GM19351 (cell line): ENCODE results near the gene PRKN.

ENCODE experiments used
- ATAC-seq: cut with Tn5 transposase; IDR thresholded peaks from one replicate; pipeline ENCODE4 v1.9.1; 2021; ENCODE audit warnings: mild to moderate bottlenecking, moderate library complexity; ENCODE audit not compliant: unreplicated experiment

The PRKN gene

DNA sequence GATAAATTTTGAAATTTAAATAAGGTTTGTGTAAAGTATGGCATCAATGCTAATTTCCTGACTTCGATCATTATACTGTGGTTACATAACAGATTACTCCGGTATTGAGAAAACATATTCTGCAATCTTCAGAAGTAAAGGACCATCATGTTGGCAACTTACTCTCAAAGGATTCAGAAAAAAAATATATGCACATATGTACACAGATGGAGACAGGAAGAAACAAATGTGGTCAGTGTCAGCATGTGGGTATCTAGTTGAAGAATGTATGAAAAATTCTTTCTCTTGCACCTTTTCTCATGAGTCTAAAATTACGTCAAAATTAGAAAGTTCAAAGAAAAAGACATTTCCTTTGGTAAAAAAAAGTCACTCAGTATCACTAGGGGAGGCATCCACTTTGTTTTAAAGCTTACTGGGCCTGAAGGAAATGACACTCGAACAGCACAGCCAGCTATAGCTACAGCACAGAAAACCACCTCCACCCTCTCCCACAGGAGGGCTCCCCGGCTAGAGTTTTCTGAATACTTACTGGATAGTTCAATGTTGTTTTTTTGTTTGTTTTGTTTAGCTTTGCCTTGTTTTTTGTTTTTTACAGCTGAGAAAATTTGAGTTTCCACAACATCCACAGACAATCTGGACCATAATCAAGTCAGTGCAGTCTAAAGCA lies 1136.5 kb downstream of the PRKN start:
- no peak for ATAC-seq

DNA sequence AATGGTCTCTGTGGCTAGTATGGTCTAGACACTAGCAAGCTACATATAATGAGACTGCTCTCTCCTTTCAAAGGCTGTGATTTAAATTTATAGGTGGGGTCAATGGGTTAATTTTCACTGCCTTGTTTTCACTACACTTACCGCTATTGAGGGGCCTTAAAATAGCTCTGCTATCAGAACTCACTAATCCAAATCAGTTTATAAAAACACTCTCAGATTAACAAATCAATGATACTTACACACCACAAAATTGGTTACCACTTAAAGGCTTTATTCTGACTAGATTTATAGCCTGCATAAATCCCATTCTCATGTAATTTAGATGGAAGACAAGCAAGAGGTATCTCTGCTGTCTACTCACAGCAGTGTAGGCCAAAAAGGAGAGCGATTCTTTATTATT lies 1140.7 kb downstream of the PRKN start:
- no peak for ATAC-seq

DNA sequence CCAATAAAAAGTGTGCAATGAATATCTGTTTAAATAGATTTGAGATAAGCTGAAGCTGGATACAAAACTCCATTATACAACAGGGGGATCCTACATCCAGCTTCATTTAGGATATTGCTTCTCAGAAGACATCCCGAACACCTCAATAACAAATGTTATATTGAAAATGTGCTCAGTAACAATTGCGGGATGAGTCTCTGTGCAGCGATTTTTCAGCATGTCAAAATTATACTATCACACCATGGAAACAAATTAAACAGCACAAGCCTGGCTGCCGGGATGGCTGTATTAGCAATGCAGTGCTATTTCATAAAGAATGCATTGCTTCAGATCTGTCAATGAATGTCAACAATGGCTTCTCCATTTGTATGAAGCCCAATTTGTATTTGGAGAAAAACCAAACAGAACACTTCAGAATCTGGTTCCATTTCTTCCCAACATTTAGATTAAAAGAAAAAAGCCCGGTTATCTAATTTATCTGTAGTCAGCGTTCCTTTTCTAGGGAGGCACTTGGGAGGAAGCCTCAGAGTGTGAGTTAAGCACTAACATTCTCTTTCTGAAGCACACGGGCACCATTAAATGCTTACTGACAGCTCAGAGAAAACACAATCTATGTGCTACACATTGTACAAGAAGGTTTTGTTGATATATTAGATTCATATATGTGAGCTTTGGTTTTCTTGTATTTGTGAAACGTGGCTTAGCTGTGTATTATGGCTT lies 1142.8 kb downstream of the PRKN start:
- no peak for ATAC-seq

DNA sequence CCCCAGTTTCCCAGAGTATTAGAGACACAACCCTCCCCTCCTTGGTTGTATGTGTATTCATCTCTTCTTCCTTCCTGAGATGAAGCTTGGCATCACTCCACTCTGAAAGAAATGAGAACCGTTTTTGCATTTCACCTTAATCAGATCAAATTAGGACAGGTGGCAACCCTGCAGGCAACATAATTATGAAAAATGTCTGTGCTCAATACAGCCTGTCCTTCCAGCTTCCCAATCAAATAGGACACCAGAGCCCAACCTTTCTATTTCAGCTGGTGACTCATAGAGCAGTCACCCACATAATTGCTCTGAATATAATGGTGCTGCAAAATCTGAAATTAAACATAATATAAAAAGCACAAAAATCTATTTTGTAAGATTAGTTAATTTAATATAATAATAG lies 1143.5 kb downstream of the PRKN start:
- ATAC-seq, result no peak

DNA sequence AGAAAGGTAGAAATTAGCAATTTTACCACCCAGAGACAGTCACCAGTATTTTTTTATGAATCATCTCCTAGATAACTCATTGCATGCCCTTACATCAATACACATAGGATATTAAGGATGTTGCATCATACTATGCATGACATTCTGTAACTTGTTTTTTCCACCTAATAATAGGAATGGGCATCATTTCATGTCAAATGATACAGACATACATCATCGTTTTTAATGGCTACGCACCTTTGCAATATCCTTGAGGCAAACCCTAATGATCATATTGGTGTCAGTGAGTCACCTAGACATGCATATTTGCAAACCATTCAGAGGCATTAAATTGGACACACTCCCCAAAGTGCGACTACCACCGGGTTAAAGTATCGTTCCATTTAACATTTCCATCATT lies 1144.0 kb downstream of the PRKN start:
- ATAC-seq, result no peak

DNA sequence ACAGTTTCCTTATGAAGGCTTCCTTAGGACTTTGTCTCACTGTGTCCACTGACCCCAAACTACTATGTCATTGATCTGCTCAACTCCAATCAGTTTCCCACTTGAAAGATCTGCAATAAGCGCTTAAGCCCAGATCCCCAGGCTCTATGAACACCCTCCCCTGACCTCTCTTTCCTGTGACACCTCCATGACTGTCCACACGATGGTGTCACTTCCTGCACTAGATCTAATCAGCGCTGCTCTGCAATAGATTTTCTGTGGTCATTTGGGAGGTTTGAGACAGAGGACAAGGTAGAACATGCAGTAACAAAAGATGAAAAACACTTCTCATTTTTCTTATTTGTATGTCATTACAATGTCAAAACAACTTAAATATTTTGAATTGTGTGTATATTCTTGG lies 1149.1 kb downstream of the PRKN start:
- no peak for ATAC-seq

DNA sequence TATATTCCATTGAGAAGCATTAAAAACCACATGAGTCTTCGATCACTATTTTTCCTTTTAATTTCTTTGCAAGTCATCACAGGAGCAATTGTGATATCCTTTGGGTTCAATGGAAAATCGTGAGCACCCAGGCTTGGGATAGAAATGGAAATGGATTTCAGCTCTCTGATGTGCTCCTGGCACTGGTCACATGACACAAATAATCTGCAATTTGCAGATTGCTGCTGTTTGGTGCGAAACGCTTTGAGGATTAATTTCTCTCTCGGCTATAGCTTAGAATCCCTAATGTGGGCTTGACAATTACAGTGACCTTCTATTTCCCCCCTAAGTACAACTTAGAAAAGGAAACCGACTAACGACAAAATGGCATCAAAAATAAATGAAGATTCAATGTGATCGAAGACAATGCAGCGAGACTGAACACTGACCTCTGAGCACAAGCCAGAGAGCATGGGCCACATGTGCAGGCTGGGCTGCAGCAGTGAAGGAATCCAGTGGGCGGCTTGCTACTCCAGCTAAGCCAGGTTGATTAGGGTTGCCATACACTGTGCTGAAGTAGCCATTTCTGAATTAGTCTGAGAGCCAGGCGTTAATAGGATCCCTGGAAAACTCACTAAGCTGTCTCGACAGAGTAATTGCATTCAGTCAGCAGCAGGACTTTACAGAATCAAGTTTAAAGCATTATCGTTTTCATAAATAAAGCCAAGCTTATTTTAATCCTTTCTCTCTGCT lies 1151.9 kb downstream of the PRKN start:
- no peak for ATAC-seq

DNA sequence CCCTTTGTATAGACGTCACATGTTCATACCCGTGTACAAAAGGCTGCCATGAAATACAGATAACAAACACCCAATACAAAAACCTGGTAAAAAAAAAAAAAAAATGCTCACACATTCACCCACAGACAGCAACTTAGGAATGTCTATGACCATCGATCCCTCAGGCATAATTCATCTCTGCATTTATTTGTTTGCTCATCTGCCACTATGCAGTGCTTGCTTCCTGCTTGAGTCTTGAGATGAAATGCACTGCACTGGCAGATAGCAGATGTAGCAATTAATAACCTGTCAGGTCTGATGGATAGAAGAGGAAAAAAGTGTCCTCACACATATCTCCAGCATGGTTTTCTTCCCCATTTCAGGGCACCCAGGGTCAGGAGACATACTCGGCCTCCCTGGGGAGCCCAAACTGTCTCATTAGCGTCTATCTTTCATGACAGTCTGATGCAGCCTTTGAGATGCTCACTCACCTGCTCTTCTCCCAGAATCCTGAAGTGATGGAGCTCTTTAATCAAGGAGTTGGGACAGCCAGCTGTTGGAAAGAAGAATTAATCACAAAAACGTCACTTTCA lies 1158.6 kb downstream of the PRKN start:
- ATAC-seq, result no peak

DNA sequence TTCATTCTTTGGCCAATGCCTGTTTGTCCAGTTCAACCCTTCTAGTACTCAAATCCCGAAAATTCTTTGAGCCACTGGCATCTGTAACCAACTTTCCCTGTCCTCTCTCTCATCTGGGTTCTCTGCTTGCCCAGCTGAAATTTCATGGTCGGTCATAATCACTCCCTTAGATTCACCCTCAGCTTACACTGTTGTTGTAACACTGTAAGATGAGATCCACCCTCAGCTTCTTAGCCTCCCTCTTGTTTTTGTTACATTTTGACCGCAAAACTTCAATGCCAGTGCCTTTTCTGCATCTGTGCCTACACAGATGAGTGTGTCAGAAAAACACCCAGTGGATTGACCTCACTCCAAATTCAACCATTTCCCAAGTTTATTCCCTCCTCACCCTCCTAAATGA lies 1162.6 kb downstream of the PRKN start:
- ATAC-seq, result no peak

DNA sequence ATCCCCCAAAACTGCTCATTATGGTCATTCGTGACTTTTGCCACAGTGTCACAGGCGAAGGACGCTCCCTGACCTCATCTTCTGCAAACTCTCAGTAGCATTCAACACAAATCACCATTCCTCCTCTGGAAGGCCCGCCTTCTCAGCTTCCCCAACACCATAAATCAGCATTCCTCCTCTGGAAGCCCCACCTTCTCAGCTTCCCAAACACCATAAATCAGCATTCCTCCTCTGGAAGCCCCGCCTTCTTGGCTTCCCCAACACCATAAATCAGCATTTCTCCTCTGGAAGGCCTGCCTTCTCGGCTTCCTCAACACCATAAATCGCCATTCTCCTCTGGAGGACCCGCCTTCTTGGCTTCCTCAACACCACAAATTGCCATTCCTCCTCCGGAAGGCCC lies 1165.7 kb downstream of the PRKN start:
- ATAC-seq, result no peak

DNA sequence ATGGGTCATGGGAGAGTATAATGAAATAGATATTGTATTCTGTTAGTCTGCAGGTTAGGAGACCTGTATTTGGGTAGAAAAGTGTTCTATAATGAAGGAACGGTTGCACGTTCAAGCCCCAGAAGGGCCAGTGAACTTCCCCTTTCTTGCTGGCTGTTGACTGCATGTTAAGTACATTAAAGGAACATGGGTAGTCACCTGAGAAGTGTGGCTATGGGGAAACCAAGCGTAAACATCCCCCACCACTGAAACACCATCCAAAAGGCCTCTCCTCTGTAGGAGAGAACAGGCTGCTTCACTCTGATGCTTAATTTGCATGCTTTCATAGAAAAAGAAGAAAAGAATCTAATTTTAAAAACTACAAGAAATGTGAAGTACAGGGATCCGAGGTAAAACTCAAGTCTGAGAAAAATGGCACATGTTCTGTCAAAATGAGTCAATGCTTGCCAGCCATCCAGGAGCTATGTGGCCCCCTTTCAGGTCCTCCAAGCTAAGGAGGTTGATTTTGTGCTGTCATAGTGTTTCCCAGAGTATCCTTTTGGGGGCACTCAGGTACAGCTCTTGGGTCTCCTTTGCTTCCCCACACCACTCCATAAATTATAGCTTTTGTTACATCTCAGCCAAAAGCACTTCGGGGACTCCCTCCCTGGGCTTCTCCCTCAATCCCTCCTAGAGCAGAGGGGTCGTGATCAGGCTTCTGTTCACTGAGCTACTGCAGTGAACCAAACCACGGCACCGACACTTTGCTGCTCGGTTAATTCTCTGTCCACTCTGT lies 1170.0 kb downstream of the PRKN start:
- ATAC-seq, result no peak

DNA sequence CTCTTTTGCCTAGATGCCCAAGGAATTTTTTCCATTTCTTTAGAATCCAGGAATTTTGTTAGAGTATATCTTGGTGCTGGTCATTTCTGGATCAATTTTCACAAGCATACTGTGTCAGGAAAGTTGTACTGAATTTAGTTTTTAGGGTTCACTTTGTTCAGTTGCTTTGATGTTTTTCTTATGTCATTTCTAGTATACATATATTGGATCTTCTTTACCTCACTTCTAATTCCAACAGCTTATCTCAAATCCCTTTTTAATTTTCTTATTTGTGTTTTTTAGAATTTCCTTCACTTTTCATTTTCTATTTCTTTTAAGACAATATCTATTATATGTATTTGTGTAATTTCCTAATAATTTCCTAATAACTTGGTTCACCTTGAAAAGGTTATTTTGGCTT lies 1172.7 kb downstream of the PRKN start:
- no peak for ATAC-seq

DNA sequence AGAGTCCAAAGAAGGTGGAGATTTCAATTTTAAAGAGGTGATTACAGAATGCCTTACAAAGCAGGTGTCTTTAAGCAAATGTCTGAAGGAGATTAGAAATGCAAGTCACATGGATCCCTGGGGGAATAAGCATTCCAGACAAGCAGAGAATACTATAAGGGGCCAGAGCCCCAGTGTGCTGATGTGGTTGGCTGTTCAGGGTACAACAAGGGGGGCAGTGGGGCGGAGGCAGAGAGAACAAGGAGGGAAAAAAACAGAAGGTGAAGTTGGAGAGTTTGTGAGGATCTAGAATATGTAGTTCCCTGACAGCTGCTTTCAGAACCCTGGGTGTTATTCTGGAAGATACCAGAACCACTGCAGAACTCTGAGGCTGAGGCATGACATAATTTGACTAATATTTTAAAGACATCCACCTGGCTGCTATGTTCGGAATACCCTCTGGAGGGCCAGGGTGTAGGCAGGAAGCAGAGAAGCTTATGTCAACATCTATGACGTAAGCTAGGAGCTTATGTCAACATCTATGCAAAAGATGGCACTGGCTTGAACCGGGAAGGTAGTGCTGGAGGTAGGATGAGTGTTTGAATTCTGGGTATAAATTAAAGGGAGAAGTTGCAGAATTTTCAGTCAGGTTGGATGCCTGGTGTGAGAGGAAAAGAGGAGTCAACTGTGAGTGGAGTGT lies 1177.5 kb downstream of the PRKN start:
- no peak for ATAC-seq

DNA sequence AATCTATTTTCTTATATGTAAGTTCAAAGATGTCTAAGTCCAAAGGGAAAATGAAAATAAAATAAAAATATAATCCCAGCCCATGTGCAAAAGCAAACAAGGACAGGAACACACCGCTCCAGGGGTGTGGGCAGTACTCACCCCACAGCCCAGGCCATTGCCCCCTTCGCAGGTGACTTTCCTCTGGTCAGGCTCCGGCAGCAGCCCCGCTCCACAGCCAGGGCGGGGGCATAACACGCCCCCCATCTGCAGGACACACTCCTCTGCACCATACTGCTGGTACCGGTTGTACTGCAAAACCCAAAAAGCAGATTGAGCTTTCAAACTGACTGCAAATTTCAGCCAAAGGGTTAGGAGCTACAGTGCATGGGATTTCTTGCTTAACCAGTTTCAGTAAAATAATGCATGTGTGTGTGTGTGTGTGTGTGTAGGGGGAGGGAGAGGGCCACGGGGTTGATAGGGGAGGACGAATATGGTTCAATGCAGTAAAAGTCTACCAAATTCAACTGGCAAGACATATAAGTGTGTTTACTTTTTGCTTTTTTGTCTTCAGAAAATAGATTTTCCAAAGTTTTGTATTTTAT lies 1178.8 kb downstream of the PRKN start:
- no peak for ATAC-seq

DNA sequence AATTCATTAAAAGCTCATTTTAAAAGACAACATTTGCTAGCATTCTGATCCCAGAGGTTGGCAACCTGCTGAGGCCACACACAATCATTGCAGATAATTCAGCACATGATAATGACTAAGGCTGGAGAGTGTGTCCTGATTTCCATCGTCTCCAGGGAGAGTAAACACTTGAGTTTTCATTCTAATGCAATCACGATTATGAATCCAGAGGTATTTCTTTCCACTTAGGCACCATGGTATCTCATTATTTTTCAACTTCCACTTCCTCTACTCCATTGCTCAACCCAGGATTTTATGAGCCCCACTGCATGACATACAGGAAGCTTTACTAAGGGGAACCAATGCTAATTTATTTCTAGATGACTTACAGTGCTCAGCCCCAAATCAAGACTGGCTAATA lies 1179.9 kb downstream of the PRKN start:
- no peak for ATAC-seq

DNA sequence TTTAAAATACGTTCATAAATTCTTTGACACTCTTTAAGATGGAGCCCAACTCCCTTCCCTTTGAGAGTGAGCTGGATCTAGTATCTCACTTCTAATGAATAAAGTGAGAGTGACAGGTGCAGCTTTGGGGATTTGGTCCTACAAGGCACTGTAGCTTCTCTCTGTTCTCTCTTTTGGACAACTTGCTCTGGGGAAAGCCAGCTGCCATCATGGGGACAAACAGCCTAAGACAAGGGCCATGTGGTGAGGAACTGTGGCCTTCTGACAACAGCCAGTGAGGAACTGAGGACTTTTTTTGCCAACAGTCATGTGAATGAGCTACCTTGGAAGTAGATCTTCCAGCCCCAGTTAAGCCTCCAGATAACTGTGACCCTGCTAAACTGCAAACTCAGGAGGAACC lies 1180.9 kb downstream of the PRKN start:
- no peak for ATAC-seq

DNA sequence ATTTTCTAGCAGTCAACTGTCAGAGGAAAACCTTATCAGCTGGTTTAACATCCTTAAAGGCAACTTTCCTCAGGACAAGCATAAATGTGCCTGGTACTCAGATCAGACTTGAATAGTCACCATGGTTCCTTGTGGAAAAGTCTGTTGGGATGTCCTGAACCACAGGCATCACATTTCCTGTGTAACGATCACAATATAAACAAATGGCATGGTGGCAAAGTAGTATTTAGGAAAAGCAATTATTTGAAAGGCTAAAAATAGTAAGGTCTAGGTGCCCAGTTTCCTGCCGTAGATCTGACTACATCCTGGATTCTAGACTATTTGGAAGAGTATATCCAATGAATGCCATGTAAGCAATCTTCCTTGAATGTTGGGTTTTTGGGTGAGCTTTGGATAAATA lies 1181.8 kb downstream of the PRKN start:
- no peak for ATAC-seq

DNA sequence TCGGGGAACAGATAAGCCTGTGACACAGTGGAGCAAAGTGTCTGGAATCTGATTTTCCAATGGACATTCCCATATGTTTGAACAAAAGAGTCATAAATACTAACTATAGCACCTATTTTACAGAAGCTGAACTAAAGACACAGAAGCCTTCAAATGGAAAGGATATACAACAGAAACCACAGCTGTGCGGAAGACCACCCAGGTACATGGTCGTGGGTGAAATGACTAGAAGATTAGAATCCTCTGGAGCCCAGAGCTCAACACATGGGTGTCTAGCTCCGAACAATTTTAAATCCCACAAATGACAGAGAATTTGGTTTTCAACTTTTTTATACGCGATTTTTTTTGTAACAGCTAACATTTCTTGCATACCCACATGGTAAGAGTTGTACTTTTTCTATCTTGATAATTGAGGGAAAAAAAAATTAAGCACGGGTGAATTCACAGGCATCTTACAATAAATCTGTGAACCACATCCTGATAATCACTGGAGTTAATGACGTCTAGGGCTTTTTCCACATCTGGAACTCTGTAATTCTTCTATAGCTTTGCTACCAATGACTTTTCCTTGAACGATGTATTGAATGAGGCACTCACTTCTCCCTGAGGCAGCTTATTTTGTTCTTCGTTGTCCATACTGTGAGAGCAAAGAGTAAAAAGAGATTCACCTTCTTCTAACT lies 1182.6 kb downstream of the PRKN start:
- ATAC-seq, result no peak

DNA sequence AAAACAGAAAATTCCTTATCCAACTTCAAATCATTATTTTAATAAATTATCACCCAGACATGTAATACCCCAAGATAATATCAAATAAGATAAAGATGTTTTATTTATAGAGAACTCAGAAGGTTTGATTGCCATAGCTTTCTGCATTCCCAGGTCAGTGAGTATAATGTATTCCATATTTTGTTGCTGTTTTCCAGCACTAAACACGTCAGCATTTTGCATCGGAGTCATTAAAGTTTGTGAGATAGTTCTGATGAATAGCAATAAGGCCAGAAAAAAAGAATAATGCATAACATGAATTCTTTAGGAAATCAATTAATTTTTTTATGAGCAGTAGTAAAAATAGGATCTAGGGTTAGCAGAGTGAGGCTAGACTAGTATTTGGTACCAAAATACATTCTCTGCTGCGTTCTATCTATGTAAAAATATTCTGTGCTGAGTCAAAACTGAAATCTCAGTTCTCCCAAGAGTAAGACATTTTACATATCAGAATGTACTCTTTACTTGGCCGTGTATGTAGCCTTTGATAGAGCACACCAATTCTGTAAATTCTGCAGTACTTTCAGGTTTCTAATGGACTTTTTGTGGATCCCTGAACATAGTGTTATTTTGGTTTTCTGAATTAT lies 1183.8 kb downstream of the PRKN start:
- peak; percentile 83 for ATAC-seq
